HG03571 (cell line): ENCODE data around the gene CCDC188.

Source experiments
- ATAC-seq: cut with Tn5 transposase; IDR thresholded peaks from one replicate; pipeline ENCODE4 v1.9.1; 2021; ENCODE audit not compliant: unreplicated experiment

CCDC188 gene

GRCh38 chr22:20135806-20136602 is 14.9 kb downstream of the CCDC188 start:
- no peak for ATAC-seq

- ATAC-seq, result no peak
Observed at GRCh38 chr22:20135265-20135664, 15.6 kb downstream of the CCDC188 start.

GRCh38 chr22:20133930-20134549 is 16.8 kb downstream of the CCDC188 start:
- ATAC-seq, result no peak

- ATAC-seq, result no peak
Observed at GRCh38 chr22:20132686-20133246, 18.1 kb downstream of the CCDC188 start.

GRCh38 chr22:20131859-20132685 is 18.8 kb downstream of the CCDC188 start:
- no peak for ATAC-seq

- ATAC-seq, result no peak
Observed at GRCh38 chr22:20131597-20131858, 19.3 kb downstream of the CCDC188 start, which contains the start of gene ZDHHC8. ZDHHC8 (plus strand) TSS chr22:20131804; CDS start chr22:20131948, 144 bp downstream.

- ATAC-seq, result no peak
Observed at GRCh38 chr22:20130731-20131596, 19.9 kb downstream of the CCDC188 start.

GRCh38 chr22:20130319-20130718 is 20.5 kb downstream of the CCDC188 start:
- no peak for ATAC-seq

- no peak for ATAC-seq
Observed at GRCh38 chr22:20129747-20130014, 21.2 kb downstream of the CCDC188 start.

- ATAC-seq, result no peak
Observed at GRCh38 chr22:20128902-20129746, 21.7 kb downstream of the CCDC188 start.

GRCh38 chr22:20128619-20128901 is 22.3 kb downstream of the CCDC188 start:
- no peak for ATAC-seq

- ATAC-seq, result no peak
Observed at GRCh38 chr22:20127869-20128618, 22.8 kb downstream of the CCDC188 start.

- no peak for ATAC-seq
Observed at GRCh38 chr22:20127318-20127868, 23.5 kb downstream of the CCDC188 start.

- ATAC-seq, result no peak
Observed at GRCh38 chr22:20126284-20127029, 24.4 kb downstream of the CCDC188 start.

GRCh38 chr22:20125201-20126174 is 25.4 kb downstream of the CCDC188 start:
- ATAC-seq, result no peak

GRCh38 chr22:20124083-20124787 is 26.6 kb downstream of the CCDC188 start:
- ATAC-seq, result no peak
